T-helper 2 cell treated with Interferon-gamma antibody and Interleukin-4, amounts not matched to agents 100 ng/mL and 5 ng/mL, for 36 hours (primary cell): ENCODE results near the gene EPHA6. TPM values are rescaled to one million over a fixed set of nuclear protein-coding genes. Genes with fewer than 3 reads are reported as not detected.

Source experiments
- intact Hi-C: fragments of 100-400 bp; cut with micrococcal nuclease; formaldehyde crosslinking; loops from one replicate; pipeline ENCODE4 v1.15.1; 2023
- total RNA-seq: library from RNA; stranded (reverse); gene quantifications from 2 replicates; pipeline ENCODE4 v1.2.3, GENCODE V29; 2022

EPHA6 gene
- total RNA-seq, 1 donor from 2014 or later = 0.07 TPM

DNA sequence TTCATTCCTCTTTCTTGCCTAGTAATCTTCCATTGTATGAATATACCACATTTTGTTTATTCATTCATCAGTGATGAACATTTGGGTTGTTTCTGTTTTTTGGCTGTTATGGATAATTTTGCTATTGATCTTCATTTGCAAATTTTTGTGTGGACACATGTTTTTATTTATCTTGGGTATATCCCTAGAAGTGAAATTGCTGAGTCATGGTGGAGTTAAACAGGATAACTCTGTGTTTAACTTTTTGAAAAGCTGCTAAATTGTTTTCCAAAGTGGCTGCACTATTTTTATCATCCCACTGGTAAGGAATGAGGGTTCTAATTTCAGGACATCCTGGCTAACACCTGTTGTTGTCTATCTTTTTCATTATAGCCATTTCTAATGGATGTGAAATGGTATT is 875.6 kb downstream of the EPHA6 start:
- intact Hi-C loops = no loop called here

DNA sequence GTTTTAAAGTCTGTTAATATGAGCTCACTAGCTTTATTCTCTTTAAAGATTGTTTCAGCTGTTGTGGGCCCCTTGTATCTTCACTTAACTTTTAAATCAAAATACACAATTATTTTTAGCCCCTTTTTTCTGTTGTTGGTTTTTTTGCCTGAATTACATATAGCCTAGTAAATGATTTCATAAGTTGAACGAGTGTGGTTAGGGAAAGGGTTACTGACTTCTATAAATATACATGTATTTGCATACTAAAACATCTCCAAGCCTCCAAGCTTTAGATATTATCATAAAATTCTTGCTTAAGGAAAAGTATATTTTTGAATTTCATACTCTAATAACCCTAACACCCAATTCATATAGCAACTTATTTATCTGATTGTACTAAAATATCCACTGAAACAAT is 877.0 kb downstream of the EPHA6 start:
- intact Hi-C loops = no loop called here

DNA sequence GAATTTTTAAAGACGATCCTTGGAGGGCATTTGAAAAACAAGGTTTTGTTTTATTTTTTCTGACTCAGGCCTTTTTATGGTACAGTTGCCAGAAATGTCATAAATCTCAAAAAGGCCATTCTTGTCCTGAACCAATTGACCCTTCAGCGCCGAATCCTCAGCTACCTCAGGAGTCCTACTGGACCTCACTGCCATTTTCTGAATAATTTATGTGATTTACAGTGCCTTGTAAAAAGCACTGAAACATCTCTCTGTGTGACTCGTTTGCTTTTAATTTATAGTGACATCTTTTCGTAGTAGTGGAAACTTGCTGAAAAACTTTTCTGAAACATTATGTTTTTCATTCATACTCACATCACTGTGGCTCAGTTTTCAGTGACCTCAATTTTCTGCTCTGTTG is 878.0 kb downstream of the EPHA6 start:
- intact Hi-C loops = no loop called here

DNA sequence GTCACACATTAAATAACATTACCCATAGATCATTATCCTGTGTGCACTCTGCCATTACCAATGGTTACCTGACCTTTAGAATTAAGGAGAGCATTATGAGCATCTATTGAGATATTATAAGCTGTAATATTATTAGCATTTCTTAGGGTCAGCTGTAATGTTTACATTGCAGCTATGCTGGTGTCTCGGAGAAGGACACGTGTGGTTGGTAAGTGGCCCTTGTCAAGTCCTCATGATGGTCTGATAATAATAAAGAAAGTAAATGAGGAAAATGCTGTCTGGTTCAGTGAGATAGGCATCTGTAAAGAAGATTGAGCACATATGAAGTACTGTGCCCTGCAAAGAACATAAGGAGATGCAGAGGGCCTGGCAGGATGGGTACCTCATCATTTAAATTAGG is 878.4 kb downstream of the EPHA6 start:
- intact Hi-C loops = no loop called here

DNA sequence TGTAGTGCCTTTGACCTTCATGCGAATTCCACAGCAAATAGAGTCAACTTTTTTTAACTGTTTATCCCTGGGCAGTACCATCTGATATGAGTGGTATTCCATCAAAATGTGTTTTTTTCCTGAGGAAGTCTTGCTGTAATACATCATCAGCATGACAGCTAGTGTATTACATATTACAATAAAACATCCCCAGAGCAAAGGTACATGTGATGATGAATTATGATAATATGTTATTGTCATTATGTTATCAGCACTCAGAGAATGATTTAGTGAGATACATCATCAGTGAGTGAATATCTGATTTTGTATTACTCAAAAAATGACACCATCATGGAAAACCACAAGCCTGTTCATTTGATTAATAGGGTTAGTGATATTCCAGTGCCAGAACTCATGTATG is 880.5 kb downstream of the EPHA6 start:
- intact Hi-C loops = no loop called here

DNA sequence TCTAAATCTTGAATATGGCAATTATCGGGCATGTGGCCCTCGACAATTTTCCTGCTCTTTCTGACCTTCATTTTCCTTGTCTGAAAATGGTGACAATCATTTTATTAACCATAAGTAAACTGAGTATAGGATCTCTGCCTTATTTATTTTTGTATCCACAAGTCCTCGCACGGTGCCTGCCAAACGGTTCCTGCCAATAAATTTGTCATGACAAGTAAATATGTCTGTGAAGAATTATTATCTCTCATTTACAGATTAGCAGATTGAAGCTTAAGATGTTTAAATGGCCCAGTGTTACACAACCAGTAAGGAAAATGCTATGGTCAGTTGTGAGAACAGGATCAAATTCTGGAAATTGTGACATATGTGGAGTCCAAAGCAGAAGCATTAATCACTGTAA is 884.3 kb downstream of the EPHA6 start:
- intact Hi-C loops = no loop called here

DNA sequence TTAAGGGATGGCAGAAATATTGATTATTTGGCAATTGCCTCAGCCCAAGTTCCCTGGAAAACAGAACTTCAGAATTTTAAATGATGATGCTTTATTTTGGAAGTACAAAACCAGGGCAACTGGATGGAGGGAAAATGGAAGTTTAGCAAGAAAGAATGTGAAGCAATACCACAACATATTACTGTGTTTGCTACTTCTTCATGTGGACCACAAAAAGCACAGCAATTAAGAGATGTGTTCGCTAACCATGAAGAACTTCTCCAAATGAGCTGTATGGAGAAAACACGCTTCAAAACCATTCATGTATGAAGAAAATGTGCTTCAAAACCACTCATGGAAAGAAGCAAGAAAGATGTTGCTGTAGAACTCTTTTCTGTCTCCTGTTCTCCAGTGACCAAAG is 885.5 kb downstream of the EPHA6 start:
- intact Hi-C loops = no loop called here

DNA sequence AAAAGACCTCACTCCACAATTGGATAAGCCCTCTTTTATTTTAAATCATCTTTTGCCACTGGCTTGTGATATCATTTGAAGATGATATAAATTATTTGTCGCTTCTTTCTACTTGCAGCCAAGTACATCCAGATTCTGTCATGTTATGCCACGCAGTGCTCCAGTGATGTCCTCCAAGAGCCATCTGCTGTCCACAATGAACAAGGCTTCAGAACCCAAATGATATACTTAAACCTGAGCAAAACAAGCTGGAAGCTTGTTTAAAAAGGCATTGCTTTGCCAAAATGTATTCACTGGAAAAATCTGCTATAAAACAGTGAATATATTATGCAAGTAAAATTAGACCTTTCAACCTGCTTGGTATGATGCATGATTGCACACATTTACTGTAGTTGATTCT is 891.4 kb downstream of the EPHA6 start:
- intact Hi-C loops = no loop called here

DNA sequence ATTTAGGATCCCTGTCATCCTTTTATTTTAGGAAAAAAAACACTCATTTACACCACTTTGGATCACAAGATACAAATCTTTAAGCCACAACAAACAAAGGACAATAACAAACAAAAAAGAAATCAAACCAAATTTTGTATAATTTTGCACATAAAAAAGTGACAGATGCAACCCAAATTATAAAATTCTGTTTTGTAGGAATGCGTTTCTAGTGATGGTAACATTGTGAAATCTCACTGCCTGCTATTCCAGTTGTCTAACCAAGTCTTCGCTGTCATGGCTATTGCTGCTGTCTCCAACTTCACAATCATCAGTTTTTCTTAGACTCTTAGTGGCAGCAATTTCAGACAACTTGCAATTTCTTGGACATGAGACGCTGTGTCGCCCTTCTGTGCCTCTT is 891.8 kb downstream of the EPHA6 start:
- intact Hi-C loops = no loop called here

DNA sequence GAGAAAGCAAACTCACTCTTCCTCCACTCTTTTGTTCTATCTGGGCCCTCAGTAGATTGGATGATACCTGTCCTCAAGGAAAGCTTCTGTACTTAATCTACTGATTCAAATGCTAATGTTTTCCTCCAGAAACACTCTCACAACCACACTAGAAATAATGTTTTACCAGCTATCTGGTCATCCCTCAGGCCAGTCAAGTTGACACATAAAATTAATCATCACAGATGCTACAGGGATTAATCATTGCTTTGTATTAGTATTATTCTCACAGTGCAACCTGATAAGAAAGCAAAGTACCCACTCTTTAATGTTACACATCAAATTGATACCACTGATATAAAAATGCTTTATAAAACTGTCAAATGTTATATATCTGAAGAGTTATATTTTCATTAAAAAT is 897.3 kb downstream of the EPHA6 start:
- intact Hi-C loops = no loop called here

DNA sequence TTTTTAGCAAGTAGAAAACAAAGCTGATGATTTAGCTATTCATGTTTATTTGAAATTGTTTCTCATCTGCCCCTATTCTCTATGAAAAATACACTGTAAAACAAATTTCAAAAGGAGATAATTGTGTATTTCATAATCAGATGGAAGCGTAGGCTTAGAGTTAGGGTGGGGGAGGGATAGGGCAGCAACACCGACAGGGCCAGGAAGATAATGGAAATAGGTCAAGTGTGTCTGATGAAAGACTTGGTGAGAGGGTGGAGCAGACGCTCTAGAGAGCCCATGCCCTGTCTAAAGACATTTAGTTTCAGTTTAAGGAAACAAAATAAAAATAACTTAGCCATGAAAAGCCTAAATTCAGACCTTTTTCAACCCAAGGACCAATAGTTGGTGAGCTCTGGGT is 898.5 kb downstream of the EPHA6 start:
- intact Hi-C loops = no loop called here

DNA sequence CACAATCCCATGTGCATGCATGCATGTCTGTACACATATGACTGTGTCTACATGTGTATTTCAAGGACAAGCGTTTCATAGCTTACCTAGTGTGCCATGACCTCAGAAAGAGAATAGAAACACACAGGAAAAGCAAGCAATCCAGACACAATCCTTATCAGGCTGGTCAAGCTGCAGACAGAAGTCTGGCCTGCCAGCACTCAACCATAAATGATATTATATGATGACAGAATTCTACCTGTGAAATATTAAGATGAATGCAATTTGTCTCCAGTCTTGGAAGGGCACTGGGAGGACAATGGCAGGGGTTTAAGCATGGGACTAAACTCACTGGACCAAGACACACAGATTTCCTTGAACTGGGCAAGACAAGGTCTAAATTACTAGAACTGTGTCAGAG is 899.2 kb downstream of the EPHA6 start:
- intact Hi-C loops = no loop called here

DNA sequence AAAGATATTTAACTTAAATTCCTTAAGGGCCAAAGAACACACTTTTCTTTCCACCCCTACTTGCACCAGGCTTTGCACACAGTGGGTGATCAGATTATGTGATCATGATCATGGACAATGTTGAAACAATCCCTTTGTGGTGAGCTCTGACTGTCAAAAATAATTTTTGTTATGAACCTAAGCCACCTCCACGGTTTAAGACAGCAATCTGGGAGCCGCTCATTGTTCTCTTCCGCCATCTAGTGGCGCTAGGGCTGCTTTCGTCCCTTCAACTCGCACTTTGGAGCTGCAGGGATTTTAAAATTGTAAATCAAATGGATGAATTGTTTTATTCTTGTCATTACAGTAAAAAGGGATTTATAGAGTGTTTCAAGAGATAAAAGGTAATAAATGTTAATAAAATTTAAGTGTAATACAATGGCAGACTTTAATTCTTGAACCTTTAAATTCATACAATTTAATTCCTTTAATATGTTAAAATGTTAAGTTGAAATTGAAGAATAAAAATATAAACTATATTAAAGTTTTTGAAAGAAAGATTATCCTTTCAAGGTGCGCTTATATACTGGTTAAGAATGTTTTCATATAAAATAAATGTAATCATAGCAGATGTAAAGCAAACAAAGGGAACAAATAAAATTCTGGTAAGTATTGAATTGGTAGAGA is 904.9 kb downstream of the EPHA6 start:
- intact Hi-C loops = loop anchor here (1.0 kb wide), 1 partner anchor 304 kb away; no protein-coding TSS in a partner anchor

DNA sequence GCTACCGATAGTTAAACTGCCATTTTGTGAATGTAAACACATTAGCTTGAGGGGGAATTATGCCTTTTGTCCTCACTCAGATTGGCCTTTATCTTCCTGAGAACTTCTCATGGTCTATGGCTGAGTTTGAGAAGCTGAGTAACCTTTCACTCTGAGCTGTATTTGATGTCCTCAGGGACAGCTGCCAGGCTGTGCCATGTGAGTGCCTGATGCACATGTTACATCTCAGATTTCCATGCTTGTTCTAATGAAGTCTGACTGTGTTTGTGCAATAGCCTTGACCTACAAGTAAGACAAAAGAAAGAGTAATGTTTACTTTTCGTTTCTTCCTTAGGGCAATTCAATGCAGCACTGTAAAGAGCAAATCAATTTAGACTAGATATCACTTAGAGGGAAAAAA is 906.0 kb downstream of the EPHA6 start:
- intact Hi-C loops = no loop called here

DNA sequence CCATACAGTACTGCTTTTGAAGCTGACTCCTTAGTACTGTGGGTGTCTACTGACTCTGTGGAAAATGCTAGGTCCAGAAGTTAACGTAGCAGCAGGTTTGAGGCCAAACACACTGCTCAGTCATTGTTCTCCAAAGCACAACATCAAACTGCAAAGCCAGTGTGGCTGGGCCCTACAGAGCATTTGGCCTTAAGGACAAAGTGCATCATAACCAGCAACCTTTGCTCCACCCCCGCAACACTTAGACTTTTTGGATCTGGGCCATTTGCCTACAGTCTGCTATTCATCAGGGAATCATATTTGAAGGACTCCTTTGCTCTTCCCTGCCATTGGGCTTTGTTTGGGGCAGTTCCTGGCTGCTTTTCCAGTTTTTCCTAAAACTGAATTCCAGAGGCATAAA is 907.1 kb downstream of the EPHA6 start:
- intact Hi-C loops = no loop called here

DNA sequence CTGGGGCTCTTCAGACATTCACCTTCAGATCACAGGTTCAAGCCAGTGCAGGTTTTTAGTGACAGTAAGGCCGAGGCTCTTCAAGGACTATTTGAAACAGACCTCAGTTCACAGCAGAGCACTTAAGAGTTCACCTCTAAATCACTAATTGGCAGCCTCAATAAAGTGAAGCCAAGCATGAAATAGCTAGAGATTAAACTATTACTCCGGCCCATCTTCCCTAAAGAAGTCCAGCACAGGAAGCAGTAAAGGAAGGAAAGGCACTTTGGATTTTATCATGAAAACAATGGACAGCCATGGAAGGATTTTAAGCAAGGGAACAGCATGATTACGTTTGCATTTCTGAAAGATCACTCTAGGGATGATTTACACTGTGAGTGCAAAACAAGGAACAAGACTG is 922.5 kb downstream of the EPHA6 start:
- intact Hi-C loops = no loop called here

DNA sequence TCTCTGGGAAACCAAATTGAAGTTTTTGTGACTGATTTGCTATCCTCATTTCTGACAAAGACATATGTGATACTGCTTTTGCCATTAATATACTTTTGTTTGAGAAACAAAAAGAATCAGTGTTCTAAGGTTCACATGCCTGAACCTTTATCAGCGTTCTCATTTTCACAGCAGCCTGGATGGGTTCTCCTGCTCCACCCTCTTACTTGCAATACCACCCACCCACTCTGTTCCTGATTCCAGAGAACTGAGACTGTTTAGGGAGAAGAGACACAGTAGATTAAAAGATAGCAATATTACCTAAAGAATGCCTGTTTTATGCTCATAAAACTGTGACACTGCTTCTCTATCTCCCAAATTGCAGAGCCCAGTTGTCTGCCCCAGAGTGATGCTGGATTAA is 924.4 kb downstream of the EPHA6 start:
- intact Hi-C loops = no loop called here

DNA sequence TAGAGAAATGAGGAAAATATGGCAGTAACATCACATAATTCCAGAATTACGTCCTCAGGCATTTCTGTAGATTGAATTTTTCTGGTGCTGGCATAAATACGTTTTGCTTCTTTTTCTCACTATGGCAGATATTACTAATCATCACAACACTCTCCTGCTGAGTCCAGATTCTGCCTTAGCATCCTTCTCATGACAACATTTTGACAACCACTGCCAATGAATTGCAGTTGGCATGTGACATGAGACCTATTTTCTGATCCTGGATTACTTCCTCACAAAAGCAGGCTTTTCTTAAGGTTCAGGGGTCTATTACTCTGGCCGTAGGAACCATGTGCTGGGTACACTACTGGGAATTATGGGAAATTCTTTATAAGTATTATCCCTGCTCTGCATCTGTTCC is 927.6 kb downstream of the EPHA6 start:
- intact Hi-C loops = no loop called here

DNA sequence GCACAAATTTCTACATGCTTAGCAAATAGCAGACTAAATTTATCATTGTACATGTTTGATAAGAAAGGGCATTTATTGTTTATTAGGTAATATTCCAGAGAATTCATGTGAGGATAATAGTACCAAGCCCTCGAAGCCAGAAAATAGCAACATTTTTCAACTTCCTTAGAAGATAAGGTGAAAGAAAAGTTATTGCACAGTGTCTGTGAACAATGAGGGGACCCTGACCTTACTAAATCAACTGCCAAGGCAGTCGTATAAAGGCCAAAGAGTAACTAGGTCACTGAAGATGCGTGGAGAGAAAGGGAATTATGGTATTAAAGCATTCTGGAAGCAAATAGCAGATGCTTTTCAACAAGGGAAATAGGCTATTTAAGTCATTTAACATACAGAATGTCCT is 929.9 kb downstream of the EPHA6 start:
- intact Hi-C loops = no loop called here

DNA sequence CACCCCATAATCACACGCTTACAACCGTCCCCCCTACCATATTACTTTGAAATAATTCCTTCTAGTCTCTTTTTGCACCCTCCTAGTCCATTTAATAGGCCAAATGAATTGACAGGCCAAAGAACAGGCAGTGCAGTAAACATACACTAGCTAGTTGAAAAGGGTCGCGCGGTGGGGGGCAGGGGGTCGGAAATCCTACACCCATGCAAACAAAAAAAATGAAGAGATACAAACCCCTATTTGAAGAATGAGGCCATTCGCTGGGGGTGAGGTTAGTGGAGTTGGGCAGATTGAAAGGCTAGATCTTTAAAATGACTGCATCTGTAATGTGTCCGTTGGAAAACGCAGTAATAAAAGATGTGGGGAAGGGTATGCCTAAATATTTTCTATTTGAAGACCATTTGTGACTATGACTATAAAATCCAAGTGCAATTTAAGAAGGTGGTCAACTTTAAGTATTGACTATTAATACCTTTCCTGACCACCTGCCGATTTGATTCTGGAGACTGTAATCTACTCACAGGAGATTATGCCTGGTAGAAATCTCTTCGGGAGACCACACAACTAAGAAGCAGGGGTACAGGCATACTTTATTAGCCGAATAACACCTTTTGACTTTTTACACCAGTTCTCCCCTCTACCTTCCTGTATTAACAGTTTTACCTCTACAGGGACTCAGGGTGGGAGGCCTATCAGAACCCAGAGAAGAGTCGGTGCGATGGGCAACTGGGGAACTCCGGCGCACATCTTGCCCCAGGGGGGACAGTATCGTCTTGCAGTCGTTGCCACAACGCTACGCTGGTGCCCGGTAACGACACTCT is 949.4 kb downstream of the EPHA6 start:
- intact Hi-C loops = loop anchor here (1.0 to 2.0 kb wide), 7 partner anchors 29 to 1138 kb away; partner anchors contain the start of genes CLDND1, CPOX and DCBLD2

DNA sequence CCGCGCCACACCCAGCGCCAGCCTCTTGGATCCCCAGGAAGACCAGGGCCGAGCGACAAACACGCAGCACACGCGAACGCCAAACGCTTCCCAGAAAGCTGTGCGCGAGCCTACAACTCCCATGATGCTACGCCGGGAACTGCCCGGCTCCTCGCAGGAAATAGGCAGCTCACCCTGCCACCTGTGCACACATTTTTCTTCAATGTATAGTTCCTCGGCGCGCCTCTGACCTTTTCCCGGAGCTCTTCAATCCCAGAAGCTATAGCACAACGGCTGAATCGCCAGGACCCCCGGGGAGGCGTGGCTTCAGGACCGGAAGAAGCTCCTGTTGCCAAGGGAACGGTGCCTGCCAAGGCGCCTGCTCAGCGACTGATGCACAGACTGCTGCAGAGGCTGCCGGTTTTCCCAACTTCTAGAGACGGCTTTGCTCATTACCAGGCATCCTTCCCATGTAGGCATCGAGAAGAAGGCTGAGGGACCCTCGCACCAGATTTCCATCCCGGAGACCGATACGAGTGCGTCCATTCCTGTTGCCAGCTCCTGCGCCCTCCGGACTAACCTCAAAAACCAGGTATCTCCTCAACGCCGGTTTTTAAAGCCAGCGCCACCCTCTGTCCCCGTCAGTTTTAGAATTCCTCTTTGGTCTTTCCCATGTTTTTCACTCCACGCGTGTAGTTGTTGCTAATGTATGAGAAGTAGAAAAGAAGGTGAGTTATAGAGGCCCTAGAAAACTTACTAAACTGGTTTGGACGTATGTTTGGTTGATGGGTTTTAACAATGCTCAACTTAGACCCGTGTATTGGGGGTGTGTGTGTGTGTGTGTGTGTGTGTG is 950.2 kb downstream of the EPHA6 start, which contains the start of gene ARL6:
TSS of gene ARL6 (plus strand) at position 352 of the 832 bp plus-strand sequence. CDS start 3,350 bp downstream, outside the sequence.
- intact Hi-C loops = loop anchor here (1.0 to 2.0 kb wide), 7 partner anchors 28 to 1137 kb away; partner anchors contain the start of genes CLDND1, CPOX and DCBLD2

DNA sequence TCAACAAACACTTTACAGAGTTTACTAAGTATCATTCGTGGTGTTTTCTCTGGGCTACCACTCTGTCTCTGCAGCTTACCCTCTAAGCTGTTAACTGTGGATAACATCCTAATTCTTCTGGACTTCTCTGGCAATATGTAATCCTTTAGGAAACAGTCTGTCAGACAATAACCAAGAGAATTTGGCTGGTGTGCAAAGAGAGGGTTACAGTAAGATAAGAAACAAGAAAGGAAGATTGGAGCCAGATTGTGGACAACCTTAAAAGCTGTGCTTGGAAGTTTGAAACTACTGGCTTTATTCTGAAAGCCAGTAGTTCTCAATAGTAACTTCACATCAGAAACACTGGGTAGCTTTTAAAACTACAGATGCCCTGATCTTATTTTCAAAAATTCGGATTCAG is 950.9 kb downstream of the EPHA6 start:
- intact Hi-C loops = loop anchor here (2.0 kb wide), 1 partner anchor 27 kb away; no protein-coding TSS in a partner anchor
